GM12872 (cell line): ENCODE results near the gene FERD3L.

ENCODE experiments used
- CTCF ChIP-seq: IDR thresholded peaks from 3 replicates; pipeline ENCODE4 v1.5.1; 2011; ENCODE audit warnings: low read depth, mild to moderate bottlenecking, low read length, moderate library complexity; ENCODE audit not compliant: insufficient read depth

The FERD3L gene

GRCh38 chr7:19101909-19102308, 43.3 kb downstream of the FERD3L start:
- no peak for TF ChIP-seq CTCF

- no peak for TF ChIP-seq CTCF
Observed at GRCh38 chr7:19101472-19101871, 43.7 kb downstream of the FERD3L start.

- no peak for TF ChIP-seq CTCF
Observed at GRCh38 chr7:19099924-19100323, 45.3 kb downstream of the FERD3L start.

- TF ChIP-seq CTCF = no peak
Observed at GRCh38 chr7:19099194-19099593, 46.0 kb downstream of the FERD3L start.

- TF ChIP-seq CTCF = no peak
Observed at GRCh38 chr7:19098510-19098909, 46.7 kb downstream of the FERD3L start.

- no peak for TF ChIP-seq CTCF
Observed at GRCh38 chr7:19097165-19098055, 47.8 kb downstream of the FERD3L start.

- no peak for TF ChIP-seq CTCF
Observed at GRCh38 chr7:19095353-19095860, 49.8 kb downstream of the FERD3L start.
